Adrenal gland (tissue), 5 donors: ENCODE data around the gene SRPK1.

ENCODE experiments used
- POLR2A ChIP-seq, 2 donors: fragments of 450-650 bp; IDR thresholded peaks; one replicate each; pipeline ENCODE4 v1.6.1; 2017; ENCODE audit warnings: antibody characterized with exemption in 2 of 2, mild to moderate bottlenecking in 2 of 2, moderate library complexity in 1 of 2
- TF ChIP-seq, protein P1 (sequence below), 6 experiments: fragments of 450-650 bp in 4 of 6; fragments of 200-600 bp in 2 of 6; sonication (generic) in 1 of 6; IDR thresholded peaks; 1 replicate in 5 of 6; 2 replicates in 1 of 6; pipeline versions ENCODE4 v1.5.1 to v1.8.0; 2016 to 2021; ENCODE audit warnings: antibody characterized with exemption in 6 of 6, mild to moderate bottlenecking in 2 of 6, moderate library complexity in 1 of 6
- donor health status: DM: no; HTN: no; CAD: no.

DNA sequence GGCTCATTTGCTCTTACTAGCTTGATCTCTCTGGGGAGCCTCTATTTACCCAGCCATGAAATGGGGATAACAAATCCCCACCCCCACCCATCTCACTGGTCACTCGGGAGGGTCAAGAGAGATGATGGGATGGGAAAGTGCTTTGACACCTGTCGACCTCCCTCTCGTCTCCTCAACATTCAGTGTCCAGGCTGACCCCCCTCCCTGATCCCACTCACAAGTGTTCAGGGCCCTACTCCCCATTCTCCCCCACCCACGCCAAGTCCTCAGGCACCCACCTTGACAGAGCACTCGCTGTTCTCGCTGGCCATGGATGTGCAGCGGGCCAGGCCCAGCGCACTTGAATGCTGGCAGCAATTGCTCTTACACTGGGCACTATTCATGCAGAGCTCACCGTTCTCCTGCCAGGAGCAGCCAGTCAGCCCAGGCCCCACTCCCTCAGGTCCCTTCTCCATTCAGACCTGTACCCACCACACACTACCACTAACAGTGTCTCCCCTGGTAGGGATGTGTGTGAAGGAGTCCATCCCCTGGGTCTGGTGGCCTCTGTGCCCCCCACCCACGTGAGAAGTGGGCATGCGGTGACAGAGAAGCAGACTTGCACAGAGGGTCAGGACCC lies 125.3 kb downstream of the SRPK1 start:
- TF ChIP-seq POLR2A (IDR thresholded peaks at IDR 0.05), result no peak
- TF ChIP-seq, protein P1, sequence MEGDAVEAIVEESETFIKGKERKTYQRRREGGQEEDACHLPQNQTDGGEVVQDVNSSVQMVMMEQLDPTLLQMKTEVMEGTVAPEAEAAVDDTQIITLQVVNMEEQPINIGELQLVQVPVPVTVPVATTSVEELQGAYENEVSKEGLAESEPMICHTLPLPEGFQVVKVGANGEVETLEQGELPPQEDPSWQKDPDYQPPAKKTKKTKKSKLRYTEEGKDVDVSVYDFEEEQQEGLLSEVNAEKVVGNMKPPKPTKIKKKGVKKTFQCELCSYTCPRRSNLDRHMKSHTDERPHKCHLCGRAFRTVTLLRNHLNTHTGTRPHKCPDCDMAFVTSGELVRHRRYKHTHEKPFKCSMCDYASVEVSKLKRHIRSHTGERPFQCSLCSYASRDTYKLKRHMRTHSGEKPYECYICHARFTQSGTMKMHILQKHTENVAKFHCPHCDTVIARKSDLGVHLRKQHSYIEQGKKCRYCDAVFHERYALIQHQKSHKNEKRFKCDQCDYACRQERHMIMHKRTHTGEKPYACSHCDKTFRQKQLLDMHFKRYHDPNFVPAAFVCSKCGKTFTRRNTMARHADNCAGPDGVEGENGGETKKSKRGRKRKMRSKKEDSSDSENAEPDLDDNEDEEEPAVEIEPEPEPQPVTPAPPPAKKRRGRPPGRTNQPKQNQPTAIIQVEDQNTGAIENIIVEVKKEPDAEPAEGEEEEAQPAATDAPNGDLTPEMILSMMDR (IDR thresholded peaks at IDR 0.05), result no peak
